Fibroblast of lung (primary cell): ENCODE data around the gene IGSF22. TPM values are rescaled to one million over a fixed set of nuclear protein-coding genes. Genes with fewer than 3 reads are reported as not detected.
"Not testable (repeated sequence)": the region's sequence is repeated elsewhere in the genome, so short reads cannot be mapped to it uniquely, and the experiment has no call there.

Experiments used
- DNase-seq, 2 donors: peaks; one replicate each; pipeline versions ENCODE4 v3.0.0 to v3.0.0-alpha.2; 2010; ENCODE audit warnings: low read depth in 2 of 2
- H2AFZ ChIP-seq: 2 replicates; pipeline ENCODE4 v1.5.1; 2012; ENCODE audit warnings: low read length, control low read depth, inconsistent platforms
- H3K27ac ChIP-seq: 2 replicates; pipeline ENCODE4 v1.5.1; 2011; ENCODE audit warnings: low read length, control low read depth; ENCODE audit not compliant: insufficient read depth
- H3K27me3 ChIP-seq: 2 replicates; pipeline ENCODE4 v1.5.1; 2011; ENCODE audit warnings: mild to moderate bottlenecking, low read length; ENCODE audit not compliant: control insufficient read depth, insufficient read depth
- H3K36me3 ChIP-seq: 2 replicates; pipeline ENCODE4 v1.5.1; 2011; ENCODE audit warnings: low read length; ENCODE audit not compliant: control insufficient read depth, insufficient read depth
- H3K4me1 ChIP-seq: 2 replicates; pipeline ENCODE4 v1.5.1; 2011; ENCODE audit warnings: low read length; ENCODE audit not compliant: control insufficient read depth, insufficient read depth; ENCODE audit errors: extremely low read depth
- H3K4me2 ChIP-seq: 2 replicates; pipeline ENCODE4 v1.5.1; 2011; ENCODE audit warnings: low read length, control low read depth; ENCODE audit not compliant: insufficient read depth; ENCODE audit errors: extremely low read depth
- H3K4me3 ChIP-seq, 4 experiments: fragments of 200-600 bp in 1 of 4; sonication (generic) in 1 of 4; replicated peaks in 1 of 4; 2 replicates each; pipeline ENCODE4 v1.5.1; 2011 to 2016; ENCODE audit warnings: low read length in 4 of 4, low read depth in 3 of 4, mild to moderate bottlenecking in 3 of 4, control low read depth in 2 of 4, inconsistent platforms in 1 of 4, mixed read lengths in 1 of 4; ENCODE audit not compliant: insufficient read depth in 1 of 4; ENCODE audit errors: control extremely low read depth in 1 of 4
- H3K79me2 ChIP-seq: 2 replicates; pipeline ENCODE4 v1.5.1; 2012; ENCODE audit warnings: mild to moderate bottlenecking, low read length, inconsistent platforms; ENCODE audit not compliant: control insufficient read depth, insufficient read depth
- H3K9ac ChIP-seq: 2 replicates; pipeline ENCODE4 v1.5.1; 2011; ENCODE audit warnings: mild to moderate bottlenecking, low read length, control low read depth; ENCODE audit not compliant: insufficient read depth
- H3K9me3 ChIP-seq: 2 replicates; pipeline ENCODE4 v1.5.1; 2012; ENCODE audit warnings: low read depth, low read length; ENCODE audit not compliant: control insufficient read depth, insufficient read depth
- H4K20me1 ChIP-seq: 2 replicates; pipeline ENCODE4 v1.5.1; 2011; ENCODE audit warnings: low read length; ENCODE audit not compliant: control insufficient read depth, insufficient read depth; ENCODE audit errors: extremely low read depth
- EZH2 ChIP-seq: IDR thresholded peaks from 2 replicates; pipeline ENCODE4 v1.5.1; 2012; ENCODE audit warnings: low read length, control low read depth, mild to moderate bottlenecking; ENCODE audit errors: missing control alignments
- polyA plus RNA-seq, 2 donors: library from polyadenylated mRNA; depleted of rRNA in 1 of 2; stranded (reverse) in 1 of 2; unstranded in 1 of 2; fragments of >200 nt; gene quantifications; 2 replicates each; pipeline ENCODE4 v1.2.1, GENCODE V29; 2011 to 2012; ENCODE audit warnings: missing spikeins in 1 of 2
- total RNA-seq: library from RNA; depleted of rRNA; stranded (reverse); fragments of >200 nt; gene quantifications from 2 replicates; pipeline ENCODE4 v1.2.1, GENCODE V29; 2014
- TF ChIP-seq, protein P1 (sequence below), 2 donors: IDR thresholded peaks in 1 of 2; conservative IDR thresholded peaks in 1 of 2; 1 replicate in 1 of 2; 2 replicates in 1 of 2; pipeline ENCODE4 v1.5.1; 2011 to 2012; ENCODE audit warnings: low read length in 2 of 2, control low read depth in 1 of 2, inconsistent platforms in 1 of 2, low read depth in 1 of 2, mild to moderate bottlenecking in 1 of 2

IGSF22 gene
- total and polyA plus RNA-seq, 2 donors (not counting 1 experiment from before 2014, with no cell fraction given) = under 0.01 TPM; not detected in 1

DNA sequence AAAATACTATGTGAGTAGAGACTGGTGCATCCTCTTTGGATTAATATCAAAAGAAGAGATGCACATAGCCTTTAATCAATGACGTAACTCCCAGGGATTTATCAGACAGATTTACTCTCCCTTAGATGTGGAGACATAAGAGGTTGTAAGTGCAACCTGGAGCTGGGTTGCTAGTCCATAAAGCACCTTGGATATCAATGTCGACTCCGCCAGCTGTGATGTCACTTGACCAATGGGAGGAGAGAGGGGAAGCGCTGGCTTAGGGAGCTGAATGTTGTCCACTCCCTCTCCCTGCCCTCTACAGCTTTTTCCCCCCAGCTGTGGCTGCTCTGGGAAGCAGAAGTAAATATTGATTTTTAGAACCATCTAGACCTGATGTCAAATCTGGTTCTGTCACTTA, 56.3 kb downstream of the IGSF22 start:
- H4K20me1 ChIP-seq = no peaks in the 10 kb centered on the region
- no peak overlapping the region for H3K9ac ChIP-seq
- H3K4me2 ChIP-seq = no peak overlapping the region
- H3K36me3 ChIP-seq = no peaks in the 10 kb centered on the region
- no peaks in the 10 kb centered on the region for H3K9me3 ChIP-seq
- H3K27me3 ChIP-seq = no peaks in the 10 kb centered on the region
- DNase-seq = no peak
- no peaks in the 10 kb centered on the region for H3K79me2 ChIP-seq
- H2AFZ ChIP-seq = no peak overlapping the region
- no peaks in the 10 kb centered on the region for H3K4me1 ChIP-seq
- TF ChIP-seq EZH2 = no peak
- TF ChIP-seq, protein P1, sequence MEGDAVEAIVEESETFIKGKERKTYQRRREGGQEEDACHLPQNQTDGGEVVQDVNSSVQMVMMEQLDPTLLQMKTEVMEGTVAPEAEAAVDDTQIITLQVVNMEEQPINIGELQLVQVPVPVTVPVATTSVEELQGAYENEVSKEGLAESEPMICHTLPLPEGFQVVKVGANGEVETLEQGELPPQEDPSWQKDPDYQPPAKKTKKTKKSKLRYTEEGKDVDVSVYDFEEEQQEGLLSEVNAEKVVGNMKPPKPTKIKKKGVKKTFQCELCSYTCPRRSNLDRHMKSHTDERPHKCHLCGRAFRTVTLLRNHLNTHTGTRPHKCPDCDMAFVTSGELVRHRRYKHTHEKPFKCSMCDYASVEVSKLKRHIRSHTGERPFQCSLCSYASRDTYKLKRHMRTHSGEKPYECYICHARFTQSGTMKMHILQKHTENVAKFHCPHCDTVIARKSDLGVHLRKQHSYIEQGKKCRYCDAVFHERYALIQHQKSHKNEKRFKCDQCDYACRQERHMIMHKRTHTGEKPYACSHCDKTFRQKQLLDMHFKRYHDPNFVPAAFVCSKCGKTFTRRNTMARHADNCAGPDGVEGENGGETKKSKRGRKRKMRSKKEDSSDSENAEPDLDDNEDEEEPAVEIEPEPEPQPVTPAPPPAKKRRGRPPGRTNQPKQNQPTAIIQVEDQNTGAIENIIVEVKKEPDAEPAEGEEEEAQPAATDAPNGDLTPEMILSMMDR (conservative IDR thresholded peaks at IDR 0.05 in 1 of 2, IDR thresholded peaks at IDR 0.05 in 1 of 2; ENCODE audit: low read depth in 1 of 2, low read length in 2 of 2) = no peak
- H3K4me3 ChIP-seq = no peak overlapping the region
- no peak overlapping the region for H3K27ac ChIP-seq

DNA sequence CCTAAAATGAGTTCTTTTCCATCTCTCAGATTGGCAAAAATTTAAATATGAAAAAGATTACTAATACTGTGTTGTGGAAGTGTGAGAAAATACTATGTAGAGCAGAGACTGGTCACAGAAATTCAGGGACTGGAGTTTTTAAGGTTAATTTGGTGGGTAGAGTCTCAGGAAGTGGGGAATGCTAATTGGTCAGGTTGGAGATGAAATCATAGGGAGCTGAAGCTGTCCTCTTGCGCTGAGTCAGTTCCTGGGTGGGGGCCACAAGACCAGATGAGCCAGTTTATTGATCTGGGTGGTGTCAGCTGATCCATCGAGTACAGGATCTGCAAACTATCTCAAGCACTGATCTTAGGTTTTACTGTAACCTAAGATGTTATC, 56.8 kb downstream of the IGSF22 start:
- no peaks in the 10 kb centered on the region for H3K9me3 ChIP-seq
- H3K36me3 ChIP-seq = no peaks in the 10 kb centered on the region
- H3K9ac ChIP-seq = no peak overlapping the region
- H3K4me3 ChIP-seq = no peak overlapping the region
- no peak overlapping the region for H3K27ac ChIP-seq
- peak in 1 of 2 donors; percentile 13 for DNase-seq
- no peak for TF ChIP-seq EZH2
- TF ChIP-seq, protein P1 (conservative IDR thresholded peaks at IDR 0.05 in 1 of 2, IDR thresholded peaks at IDR 0.05 in 1 of 2; ENCODE audit: low read depth in 1 of 2, low read length in 2 of 2) = no peak
- no peaks in the 10 kb centered on the region for H3K79me2 ChIP-seq
- H4K20me1 ChIP-seq = no peaks in the 10 kb centered on the region
- H3K4me1 ChIP-seq = no peaks in the 10 kb centered on the region
- no peak overlapping the region for H2AFZ ChIP-seq
- no peak overlapping the region for H3K4me2 ChIP-seq
- H3K27me3 ChIP-seq = no peaks in the 10 kb centered on the region

DNA sequence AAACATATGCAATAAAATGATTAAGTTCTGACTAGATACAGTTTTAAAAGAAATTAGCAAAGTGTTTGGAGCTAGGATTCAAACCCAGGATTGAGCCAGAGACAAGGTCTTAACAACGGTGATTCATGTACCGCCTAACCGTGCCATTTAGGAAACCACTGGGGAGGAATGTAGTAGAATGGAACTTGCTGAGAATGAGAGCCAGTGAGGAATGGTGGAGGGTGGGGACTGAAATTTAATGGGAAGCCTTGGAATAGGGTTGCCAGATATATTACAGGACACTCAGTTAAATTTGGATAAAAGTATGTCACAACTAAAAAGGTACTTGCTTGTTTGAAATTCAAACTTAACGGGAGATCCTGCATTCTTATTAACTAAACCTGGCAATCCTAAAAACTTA, 57.9 kb downstream of the IGSF22 start:
- H2AFZ ChIP-seq = no peak overlapping the region
- DNase-seq = peak in 1 of 2 donors; percentile 14
- TF ChIP-seq, protein P1 (conservative IDR thresholded peaks at IDR 0.05 in 1 of 2, IDR thresholded peaks at IDR 0.05 in 1 of 2; ENCODE audit: low read depth in 1 of 2, low read length in 2 of 2) = no peak
- no peak for TF ChIP-seq EZH2

GRCh38 chr11:18665353-18665872, 60.6 kb downstream of the IGSF22 start:
- not testable (repeated sequence) for H3K4me3 ChIP-seq, DNase-seq, H4K20me1 ChIP-seq, H2AFZ ChIP-seq, H3K79me2 ChIP-seq, H3K9me3 ChIP-seq, H3K36me3 ChIP-seq, H3K27me3 ChIP-seq, H3K4me1 ChIP-seq, H3K4me2 ChIP-seq, H3K9ac ChIP-seq, H3K27ac ChIP-seq

More for the DNA sequence above, 57.9 kb downstream of the IGSF22 start:
- Histone ChIP-seq H3K4me2 (no peak overlapping the region), H4K20me1 (no peaks in the 10 kb centered on the region), H3K9me3 (no peaks in the 10 kb centered on the region), H3K27me3 (no peaks in the 10 kb centered on the region), H3K27ac (no peak overlapping the region), H3K4me1 (no peaks in the 10 kb centered on the region), H3K4me3 (no peak overlapping the region), H3K36me3 (no peaks in the 10 kb centered on the region), H3K9ac (no peak overlapping the region), H3K79me2 (no peaks in the 10 kb centered on the region)
